GM12878 (cell line): Measurements from ENCODE around the gene PCDHB1.

Experiments
- CBX3 ChIP-seq: fragments of 200-600 bp; sonication (generic); IDR thresholded peaks from 2 replicates; pipeline ENCODE4 v1.6.1; 2016; ENCODE audit warnings: low read depth, borderline replicate concordance
- CREB1 ChIP-seq: IDR thresholded peaks from 2 replicates; pipeline ENCODE4 v1.6.1; 2012; ENCODE audit warnings: low read depth, mild to moderate bottlenecking, inconsistent platforms
- ESRRA ChIP-seq: IDR thresholded peaks from 2 replicates; pipeline ENCODE4 v1.6.1; 2012; ENCODE audit warnings: mild to moderate bottlenecking, low read length, improper control_type of control experiment
- NR2C1 ChIP-seq: fragments of 450-650 bp; IDR thresholded peaks from 2 replicates; pipeline ENCODE4 v1.6.1; 2017; ENCODE audit warnings: antibody characterized with exemption, mild to moderate bottlenecking, moderate library complexity
- POLR2AphosphoS5 ChIP-seq: IDR thresholded peaks from 2 replicates; pipeline ENCODE4 v1.6.1; 2011; ENCODE audit warnings: mild to moderate bottlenecking, low read length, inconsistent platforms
- USF2 ChIP-seq: IDR thresholded peaks from 2 replicates; pipeline ENCODE4 v1.6.1; 2011; ENCODE audit warnings: low read depth, low read length, improper control_type of control experiment, borderline replicate concordance
- TF ChIP-seq, protein P1 (sequence below), 3 experiments: IDR thresholded peaks in 2 of 3; conservative IDR thresholded peaks in 1 of 3; 2 replicates each; pipeline ENCODE4 v1.5.1; 2011; ENCODE audit warnings: low read depth in 3 of 3, low read length in 3 of 3, mild to moderate bottlenecking in 3 of 3, control low read depth in 2 of 3, moderate library complexity in 2 of 3, inconsistent platforms in 1 of 3, mixed read lengths in 1 of 3; ENCODE audit not compliant: control insufficient read depth in 2 of 3, insufficient read depth in 1 of 3; ENCODE audit errors: extremely low read depth in 1 of 3

GRCh38 chr5:141031006-141031405, 20.2 kb upstream of the PCDHB1 start:
- TF ChIP-seq USF2: no peak
- no peak for TF ChIP-seq CREB1
- no peak for TF ChIP-seq POLR2AphosphoS5
- TF ChIP-seq CBX3: no peak
- TF ChIP-seq, protein P1, sequence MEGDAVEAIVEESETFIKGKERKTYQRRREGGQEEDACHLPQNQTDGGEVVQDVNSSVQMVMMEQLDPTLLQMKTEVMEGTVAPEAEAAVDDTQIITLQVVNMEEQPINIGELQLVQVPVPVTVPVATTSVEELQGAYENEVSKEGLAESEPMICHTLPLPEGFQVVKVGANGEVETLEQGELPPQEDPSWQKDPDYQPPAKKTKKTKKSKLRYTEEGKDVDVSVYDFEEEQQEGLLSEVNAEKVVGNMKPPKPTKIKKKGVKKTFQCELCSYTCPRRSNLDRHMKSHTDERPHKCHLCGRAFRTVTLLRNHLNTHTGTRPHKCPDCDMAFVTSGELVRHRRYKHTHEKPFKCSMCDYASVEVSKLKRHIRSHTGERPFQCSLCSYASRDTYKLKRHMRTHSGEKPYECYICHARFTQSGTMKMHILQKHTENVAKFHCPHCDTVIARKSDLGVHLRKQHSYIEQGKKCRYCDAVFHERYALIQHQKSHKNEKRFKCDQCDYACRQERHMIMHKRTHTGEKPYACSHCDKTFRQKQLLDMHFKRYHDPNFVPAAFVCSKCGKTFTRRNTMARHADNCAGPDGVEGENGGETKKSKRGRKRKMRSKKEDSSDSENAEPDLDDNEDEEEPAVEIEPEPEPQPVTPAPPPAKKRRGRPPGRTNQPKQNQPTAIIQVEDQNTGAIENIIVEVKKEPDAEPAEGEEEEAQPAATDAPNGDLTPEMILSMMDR (IDR thresholded peaks at IDR 0.05 in 2 of 3, conservative IDR thresholded peaks at IDR 0.05 in 1 of 3; ENCODE audit: control insufficient read depth in 2 of 3, extremely low read depth in 1 of 3, insufficient read depth in 1 of 3, low read depth in 3 of 3, low read length in 3 of 3): no peak
- no peak for TF ChIP-seq NR2C1
- no peak for TF ChIP-seq ESRRA
